GM19023 (cell line): ENCODE measurements around the gene MRPL10.
"Not testable (repeated sequence)": the region's sequence is repeated elsewhere in the genome, so short reads cannot be mapped to it uniquely, and the experiment has no call there.

Source experiments
- ATAC-seq: cut with Tn5 transposase; IDR thresholded peaks from one replicate; pipeline ENCODE4 v1.9.1; 2021; ENCODE audit warnings: mild to moderate bottlenecking, moderate library complexity; ENCODE audit not compliant: unreplicated experiment

The MRPL10 gene

DNA sequence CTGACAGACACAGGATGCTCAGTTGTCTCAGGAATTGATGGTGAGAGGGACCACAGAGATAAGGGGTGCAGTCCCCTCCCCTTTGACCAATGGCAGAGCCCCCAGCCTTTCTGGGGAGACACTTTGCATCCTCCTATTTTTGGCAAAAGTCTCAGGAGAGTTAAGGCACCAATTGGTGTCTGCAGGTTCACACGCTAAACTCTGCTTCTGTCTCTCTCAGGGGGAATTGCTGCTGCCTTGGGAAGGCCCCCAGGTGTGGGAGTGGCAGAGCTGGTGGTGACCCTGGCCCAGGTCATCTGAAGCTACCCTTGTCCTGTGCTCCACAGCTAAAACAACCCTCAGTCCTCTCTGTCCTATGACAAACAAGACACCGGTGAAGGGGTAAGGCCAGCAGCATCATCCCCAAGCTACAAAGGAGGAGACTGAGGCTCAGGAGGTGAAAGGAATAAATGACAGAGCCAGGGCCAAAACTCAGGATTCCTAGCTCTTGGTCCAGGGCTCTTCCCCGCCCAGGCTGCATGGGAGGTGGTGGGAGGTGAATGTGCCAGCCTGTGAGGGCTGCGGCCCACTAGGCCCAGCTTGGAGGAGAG, 30.1 kb downstream of the MRPL10 start:
- no peak for ATAC-seq

GRCh38 chr17:47800686-47801085, 30.7 kb downstream of the MRPL10 start:
- no peak for ATAC-seq

- ATAC-seq, result no peak
These were observed 33.5 kb downstream of the MRPL10 start for GRCh38 chr17:47797797-47798196.

- ATAC-seq, result no peak
These were observed 38.4 kb downstream of the MRPL10 start for GRCh38 chr17:47792979-47793378.

DNA sequence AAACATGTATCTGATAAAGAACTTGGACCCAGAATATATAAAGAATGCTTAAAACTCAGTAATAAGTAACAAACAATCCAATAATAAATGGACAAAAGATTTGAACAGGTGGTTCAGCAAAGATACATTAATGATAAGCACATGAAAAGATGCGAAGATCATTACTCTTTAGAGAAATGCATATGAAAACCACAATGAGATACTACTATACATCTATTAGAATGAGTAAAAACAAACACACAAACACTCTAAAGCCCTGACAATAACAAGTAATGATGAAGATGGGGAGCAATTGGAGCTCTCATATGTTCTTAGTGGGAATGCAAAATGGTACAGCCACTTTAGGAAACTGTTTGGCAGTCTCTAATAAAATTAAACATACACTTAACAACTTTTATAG, 38.9 kb downstream of the MRPL10 start:
- no peak for ATAC-seq

DNA sequence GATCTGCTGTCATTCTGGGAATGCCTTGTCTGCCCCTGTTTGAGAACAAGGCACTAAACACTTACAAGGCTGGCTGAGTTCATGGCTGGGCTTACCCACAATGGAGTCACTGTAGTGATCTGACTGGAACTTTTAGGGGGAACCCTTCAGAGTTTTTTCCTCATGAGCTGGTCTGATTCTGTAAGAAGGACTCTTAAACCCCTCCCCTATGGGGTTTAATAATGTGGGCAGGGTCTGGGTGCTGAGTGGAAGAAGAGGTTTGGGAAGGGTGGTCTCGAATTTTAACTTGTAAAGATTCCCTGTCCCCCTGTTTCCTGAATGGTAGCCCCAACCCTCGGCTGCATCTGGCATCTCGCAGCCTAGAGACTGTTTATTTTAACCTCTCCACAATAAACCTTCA, 40.3 kb downstream of the MRPL10 start:
- no peak for ATAC-seq

DNA sequence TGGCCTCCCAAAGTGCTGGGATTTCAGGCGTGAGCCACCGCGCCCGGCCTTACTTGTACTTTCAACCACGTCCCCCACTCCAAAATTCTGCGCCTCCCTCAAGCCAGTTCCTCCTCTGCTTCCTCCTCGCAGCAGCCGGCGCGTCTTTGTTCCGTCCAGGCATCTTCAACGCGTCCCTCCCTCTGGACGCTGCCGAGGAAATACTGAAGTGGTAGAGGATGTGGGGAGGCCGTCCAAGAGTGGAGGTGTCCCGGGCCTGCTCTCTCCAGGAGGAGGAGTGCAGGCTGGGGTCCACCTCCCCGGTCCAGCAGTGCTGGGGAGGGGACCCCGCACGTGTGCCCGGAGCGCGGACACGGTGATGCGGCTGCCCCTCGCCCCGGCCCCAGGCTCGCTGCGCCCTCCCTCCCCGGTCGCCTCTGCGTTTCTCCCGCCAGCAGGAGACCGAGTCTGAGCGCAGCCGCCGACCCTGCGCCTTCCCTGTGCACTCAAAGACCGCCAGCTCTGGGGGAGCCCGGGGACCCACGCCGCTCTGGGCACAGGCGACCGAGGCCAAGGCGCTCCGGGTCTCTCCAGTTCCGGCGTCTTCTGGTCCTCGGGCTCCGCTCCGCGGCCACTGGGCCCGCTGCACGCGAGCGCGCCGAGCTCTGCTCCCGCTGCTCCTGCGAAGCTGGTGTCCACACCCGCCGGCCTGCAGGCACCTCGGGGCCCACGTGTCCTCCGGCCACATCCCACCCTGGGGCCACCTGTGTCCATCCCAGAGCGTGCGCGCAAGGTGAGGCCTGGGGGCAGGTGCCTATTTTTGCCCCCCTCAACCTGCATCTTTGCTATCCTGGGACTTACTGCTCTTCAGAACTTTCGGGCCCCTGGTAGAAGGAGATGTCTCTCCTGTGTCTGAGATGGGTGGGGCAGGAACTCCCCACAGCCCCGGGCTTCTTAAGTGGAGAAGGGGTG, 41.5 kb downstream of the MRPL10 start:
- ATAC-seq, result no peak

- ATAC-seq, result no peak
These were observed 45.7 kb downstream of the MRPL10 start for GRCh38 chr17:47785538-47786123.

DNA sequence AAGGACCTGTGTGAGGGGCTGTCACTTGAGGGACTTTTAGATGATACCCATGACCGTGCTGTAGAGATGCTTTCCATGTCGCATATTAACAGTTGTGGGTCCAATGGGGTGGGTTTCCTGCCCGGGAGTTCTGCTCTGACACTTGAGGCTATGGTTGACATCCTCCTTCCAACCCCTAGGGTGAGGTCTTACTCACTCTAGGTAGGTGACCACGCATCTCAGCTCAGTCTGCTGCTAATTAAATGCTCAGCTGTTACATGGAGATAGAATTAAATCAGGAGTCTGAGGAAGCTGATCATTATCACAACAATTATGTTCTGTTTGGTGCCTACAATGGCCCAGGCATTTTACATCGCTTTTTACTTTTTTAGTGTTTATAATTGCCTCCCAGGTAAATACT, 49.9 kb downstream of the MRPL10 start:
- ATAC-seq, result no peak

DNA sequence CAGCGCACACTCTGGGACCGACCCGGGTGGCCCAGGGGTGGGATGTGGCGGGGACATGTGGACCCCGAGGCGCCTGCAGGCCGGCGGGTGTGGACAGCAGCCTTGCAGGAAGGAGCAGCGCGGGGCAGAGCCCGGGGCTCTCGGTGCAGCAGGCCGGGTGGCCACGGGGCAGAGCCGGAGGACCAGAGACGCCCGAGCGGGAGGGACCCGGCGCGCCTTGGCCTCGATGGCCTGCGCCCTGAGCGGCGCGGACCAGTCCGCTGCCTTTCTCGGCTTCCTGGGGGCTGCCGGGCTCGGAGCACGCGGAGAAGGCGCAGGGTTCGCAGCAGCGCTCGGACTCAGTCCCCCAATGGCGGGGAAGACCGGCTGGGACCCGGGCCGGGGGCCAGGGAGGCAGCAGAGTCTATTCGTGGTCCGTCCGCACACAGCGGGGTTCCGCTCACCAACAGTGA, 53.1 kb downstream of the MRPL10 start:
- ATAC-seq, result no peak

DNA sequence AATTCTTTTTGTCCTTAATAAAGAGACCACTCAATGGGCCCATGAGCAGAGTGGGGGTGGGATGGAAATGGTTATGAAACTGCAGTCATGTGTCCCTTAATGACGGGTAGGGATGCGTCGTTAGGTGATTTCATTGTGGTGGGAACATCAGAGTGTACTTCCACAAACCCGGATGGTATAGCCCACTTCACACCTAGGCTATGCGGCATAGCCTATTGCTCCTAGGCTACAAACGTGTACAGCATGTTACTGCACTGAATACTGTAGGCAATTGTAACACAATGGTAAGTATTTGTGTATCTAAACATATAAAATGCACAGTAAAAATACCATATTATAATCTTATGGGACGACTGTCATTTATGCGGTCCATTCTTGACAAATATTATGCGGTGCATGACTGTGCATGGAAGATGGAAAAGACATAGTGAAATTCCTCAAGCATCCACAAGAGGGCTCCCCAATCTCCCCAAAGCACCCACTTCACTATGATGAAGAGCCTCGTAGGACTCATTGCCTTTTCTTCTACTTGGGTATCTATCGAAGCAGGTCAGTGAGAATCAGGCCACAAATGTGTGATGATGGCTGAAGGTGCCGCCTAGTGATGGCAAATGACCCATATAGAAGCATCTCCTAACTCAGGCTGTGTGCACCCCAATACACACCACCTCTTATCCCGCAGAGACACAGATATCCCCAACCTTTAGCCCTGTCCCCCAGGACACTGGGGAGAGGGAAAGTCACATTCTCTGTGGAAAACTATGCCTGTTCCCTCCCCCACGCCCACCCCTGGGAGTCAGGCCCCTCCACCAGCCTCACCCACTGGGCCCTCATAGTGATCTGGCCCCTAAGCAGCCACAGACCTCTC, 54.8 kb downstream of the MRPL10 start:
- ATAC-seq, result no peak

DNA sequence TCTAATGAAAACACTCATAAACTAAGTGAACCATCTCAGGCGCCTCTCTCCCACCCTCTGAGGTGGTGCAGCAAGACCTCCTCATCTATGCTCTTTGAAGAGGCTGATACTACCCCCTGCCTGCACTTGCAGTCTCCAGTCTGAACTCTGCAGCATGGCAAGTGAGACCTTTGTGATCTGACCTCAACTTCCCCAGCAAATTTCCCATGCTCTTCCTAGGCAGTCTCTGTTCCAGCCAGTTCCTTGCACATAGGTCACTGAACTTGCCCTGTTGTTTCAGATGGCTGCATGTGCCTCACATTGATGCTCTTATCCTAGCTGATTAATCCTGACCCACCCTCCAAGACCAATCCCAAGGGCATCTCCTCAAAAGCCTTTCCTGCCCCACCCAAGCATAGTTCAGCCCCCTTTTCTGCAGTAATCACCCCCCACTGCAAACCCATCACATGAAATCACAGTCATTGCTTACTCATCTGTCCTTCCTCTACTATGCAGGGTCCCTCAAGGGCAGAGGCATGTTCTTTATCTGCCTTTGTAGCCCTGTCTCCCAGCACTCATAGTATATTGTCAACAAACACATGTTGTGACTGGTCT, 56.3 kb downstream of the MRPL10 start:
- ATAC-seq, result no peak

GRCh38 chr17:47774331-47774730, 57.0 kb downstream of the MRPL10 start:
- no peak for ATAC-seq

DNA sequence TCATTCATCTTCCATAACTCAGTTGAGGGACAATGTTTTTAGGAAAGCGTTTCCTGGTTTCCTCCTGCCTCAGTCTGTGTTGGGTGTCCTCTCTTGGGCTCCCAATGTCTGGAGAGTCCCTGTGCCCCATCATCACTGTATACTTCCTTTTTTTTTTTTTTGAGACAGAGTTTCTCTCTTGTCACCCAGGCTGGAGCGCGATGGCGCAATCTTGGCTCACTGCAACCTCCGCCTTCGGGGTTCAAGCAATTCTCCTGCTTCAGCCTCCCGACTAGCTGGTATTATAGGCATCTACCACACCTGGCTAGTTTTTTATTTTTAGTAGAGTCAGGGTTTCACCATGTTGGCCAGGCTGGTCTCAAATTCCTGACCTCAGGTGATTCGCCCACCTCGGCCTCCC, 57.7 kb downstream of the MRPL10 start:
- ATAC-seq, result not testable (repeated sequence)
